ENCODE measurements around the gene KIAA1755.

Gene KIAA1755

GRCh38 chr20:38170219-38170825 is 90.2 kb downstream of the KIAA1755 start:
- no peak for TF ChIP-seq CTCF (IDR thresholded peaks at IDR 0.05)

DNA sequence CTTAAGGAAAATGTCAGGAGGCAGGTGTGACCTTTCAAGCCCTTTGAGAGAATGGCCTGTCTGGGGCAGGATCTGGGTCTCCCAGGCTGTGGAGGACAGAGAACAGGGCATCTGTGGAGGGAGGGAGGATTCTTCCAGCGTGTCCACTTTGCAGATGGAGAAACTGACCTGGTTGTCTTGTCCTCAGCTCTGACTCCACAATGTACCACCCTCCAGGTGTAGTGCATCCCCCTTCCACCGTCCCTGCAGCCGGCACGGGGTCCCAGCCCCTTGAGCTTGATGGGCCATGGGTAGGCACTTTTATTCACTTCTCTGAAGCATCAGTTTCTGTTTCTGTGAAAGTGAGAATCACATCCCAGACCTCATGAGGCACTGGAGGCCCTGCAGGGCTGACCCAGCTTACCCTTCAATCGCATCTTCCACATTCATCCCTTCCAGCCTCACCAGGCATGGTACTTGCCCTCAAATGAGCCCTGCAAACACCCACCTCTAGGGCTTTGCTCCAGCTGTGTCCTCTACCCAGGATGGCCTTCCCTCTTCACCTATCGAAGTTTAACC is 90.8 kb downstream of the KIAA1755 start:
- no peak for TF ChIP-seq CTCF (IDR thresholded peaks at IDR 0.05)

GRCh38 chr20:38168791-38169589 is 91.5 kb downstream of the KIAA1755 start:
- no peak for TF ChIP-seq CTCF (IDR thresholded peaks at IDR 0.05)

DNA sequence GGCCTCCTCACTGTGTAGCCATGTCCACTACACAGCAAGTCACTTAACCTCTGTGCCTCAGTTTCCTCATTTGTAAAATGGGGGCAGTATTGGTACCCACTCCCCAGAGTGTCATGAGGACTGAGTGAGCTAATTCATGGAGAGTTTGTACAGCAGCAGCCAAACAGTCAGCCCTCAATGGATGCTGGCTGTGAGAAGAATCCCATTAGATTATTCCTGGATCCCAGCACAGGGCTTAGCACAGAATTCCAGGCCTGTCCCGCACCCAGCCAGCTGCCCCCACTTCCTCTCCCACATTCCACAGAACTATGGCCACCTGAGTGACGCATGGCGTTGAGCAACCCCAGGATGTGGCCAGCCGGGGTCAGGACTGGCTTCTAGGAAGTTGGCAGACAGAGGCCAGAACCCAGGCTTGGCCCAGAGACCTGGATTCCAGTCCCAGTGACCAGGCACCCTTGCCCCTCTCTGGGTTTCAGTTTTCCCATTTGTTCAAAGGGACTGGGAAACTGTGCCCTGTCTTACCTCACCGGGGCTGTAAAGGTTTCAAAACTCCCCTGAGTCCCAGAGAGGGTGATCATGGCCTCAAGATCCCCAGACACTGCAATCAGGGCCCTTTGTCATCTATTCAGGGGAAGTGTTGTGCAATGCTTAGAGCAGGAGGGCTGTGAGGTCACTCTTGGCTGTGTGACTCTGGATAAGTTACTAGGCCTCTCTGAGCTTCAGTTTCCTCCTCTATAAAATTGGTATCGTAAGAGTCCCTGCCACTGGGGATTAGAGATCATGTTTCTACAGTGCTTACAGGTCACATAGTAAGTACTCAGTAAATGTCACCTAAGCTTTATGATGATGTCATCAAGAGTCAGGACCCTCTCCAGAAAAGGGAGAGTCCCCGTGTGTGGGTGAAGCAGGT is 92.4 kb downstream of the KIAA1755 start:
- TF ChIP-seq CTCF (IDR thresholded peaks at IDR 0.05): no peak

DNA sequence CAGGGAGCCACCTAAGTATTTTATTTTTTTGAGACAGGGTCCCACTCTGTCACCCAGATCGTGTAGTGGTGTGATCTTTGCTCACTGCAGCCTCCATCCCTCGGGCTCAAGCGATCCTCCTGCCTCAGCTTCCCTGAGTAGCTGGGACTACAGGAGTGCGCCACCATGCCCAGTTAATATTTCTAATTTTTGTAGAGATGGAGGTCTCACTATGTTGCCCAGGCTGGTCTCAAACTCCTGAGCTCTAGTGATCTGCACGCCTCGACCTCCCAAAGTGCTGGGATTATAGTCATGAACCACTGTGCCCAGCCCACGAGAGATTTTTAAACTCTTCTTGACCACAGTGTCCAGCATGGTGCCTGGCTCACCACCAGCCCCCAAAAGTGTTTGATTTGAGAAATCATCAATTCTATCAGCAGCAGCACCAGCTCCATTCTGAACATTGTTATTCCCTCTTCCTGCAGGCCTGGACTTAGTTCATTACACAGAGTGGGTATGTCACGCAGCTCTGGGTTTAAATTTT is 93.1 kb downstream of the KIAA1755 start:
- TF ChIP-seq CTCF (IDR thresholded peaks at IDR 0.05): no peak

- TF ChIP-seq CTCF (IDR thresholded peaks at IDR 0.05): no peak
These were observed 93.8 kb downstream of the KIAA1755 start for GRCh38 chr20:38166703-38167233.
